ENCODE data around the gene TWIST2. TPM values are rescaled to one million over a fixed set of nuclear protein-coding genes. Genes with fewer than 3 reads are reported as not detected.

The TWIST2 gene
- total RNA-seq, 1 donor from 2014 or later = 0.46 TPM

DNA sequence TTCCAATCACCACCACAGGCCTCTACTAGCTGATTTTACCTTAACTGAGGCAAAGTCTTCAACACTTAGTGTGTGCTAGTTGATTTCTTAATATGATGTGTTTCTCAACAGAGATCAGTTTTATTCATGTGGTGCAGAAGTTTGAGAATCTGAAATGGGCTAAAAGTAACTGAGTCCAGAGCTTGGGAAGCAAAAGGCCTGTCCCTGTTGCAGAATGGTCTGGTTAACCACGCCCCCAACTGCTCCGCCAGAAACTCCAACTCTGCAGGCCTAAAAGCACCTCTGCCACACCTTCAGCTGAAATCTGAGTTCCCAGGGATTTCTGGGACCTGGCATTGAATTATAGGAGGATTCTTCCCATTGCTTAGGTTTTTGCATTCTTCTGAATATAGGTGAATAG lies 44.9 kb downstream of the TWIST2 start:
- no peak overlapping the region for H3K4me3 ChIP-seq (ENCODE audit: low read depth, low read length)
- DNase-seq (ENCODE audit: low read depth) = no peak
- TF ChIP-seq, protein P1, sequence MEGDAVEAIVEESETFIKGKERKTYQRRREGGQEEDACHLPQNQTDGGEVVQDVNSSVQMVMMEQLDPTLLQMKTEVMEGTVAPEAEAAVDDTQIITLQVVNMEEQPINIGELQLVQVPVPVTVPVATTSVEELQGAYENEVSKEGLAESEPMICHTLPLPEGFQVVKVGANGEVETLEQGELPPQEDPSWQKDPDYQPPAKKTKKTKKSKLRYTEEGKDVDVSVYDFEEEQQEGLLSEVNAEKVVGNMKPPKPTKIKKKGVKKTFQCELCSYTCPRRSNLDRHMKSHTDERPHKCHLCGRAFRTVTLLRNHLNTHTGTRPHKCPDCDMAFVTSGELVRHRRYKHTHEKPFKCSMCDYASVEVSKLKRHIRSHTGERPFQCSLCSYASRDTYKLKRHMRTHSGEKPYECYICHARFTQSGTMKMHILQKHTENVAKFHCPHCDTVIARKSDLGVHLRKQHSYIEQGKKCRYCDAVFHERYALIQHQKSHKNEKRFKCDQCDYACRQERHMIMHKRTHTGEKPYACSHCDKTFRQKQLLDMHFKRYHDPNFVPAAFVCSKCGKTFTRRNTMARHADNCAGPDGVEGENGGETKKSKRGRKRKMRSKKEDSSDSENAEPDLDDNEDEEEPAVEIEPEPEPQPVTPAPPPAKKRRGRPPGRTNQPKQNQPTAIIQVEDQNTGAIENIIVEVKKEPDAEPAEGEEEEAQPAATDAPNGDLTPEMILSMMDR (conservative IDR thresholded peaks at IDR 0.05; ENCODE audit: low read depth, low read length) = no peak

- no peak overlapping the region for H3K4me3 ChIP-seq (ENCODE audit: low read depth, low read length)
- TF ChIP-seq, protein P1 (conservative IDR thresholded peaks at IDR 0.05; ENCODE audit: low read depth, low read length) = no peak
- no peak for DNase-seq (ENCODE audit: low read depth)
Observed at GRCh38 chr2:238893349-238894000, 45.6 kb downstream of the TWIST2 start.

DNA sequence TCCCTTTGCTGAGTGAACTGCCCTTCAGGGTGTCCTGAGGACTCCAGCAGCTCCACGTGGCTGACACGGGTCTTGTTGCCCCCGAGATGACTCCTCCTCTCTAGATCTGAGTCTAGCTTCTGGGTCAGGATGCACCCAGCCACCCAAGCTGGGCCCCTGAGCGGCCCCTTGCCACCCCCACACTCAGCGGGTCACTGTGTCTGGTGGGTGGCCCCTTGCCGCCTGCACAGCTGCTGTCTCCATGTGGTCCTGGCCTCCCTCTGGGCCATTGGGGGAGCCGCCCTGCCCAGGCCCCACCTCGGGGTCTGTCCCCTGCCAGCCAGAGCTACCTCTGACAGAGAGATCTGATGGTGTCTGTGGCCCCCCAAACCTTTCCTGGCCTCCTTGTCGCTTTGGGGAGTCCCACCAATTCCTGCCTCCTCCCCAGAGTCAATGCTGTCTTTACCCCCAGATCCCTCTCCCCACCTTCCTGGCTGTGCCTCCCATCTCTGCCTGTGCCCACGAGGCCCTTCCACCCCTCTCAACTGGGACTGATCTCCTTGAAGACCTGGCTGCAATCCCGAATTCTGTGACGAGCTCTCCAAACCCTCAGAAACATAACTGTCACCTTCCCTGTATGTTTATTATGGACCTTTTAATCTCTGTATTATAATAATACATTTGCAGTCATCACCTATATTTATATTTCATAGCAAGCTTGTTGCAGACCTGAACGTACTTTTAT lies 46.5 kb downstream of the TWIST2 start:
- no peak overlapping the region for H3K4me3 ChIP-seq (ENCODE audit: low read depth, low read length)
- no peak for DNase-seq (ENCODE audit: low read depth)
- TF ChIP-seq, protein P1 (conservative IDR thresholded peaks at IDR 0.05; ENCODE audit: low read depth, low read length) = no peak

DNA sequence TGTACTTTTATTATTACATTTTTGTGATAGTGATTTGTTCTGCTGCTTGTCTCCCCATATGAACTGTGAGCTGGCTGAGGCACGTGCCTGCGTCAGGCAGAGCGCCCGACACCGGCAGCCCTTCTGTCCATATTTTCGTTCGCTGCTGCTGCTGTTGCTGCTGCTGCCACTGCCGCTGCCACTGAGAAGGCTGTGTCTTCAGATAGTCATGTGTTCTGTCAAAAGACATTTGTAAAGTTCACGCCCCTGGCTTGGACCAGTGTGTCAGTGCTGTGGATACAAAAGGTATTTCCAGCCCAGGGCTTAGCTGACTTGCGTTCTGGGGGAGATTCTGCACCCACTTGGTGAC lies 47.0 kb downstream of the TWIST2 start:
- no peak overlapping the region for H3K4me3 ChIP-seq (ENCODE audit: low read depth, low read length)
- no peak for DNase-seq (ENCODE audit: low read depth)
- TF ChIP-seq, protein P1 (conservative IDR thresholded peaks at IDR 0.05; ENCODE audit: low read depth, low read length) = no peak

- TF ChIP-seq, protein P1 (conservative IDR thresholded peaks at IDR 0.05; ENCODE audit: low read depth, low read length) = no peak
- DNase-seq (ENCODE audit: low read depth) = no peak
- H3K4me3 ChIP-seq (ENCODE audit: low read depth, low read length) = no peak overlapping the region
Observed at GRCh38 chr2:238895361-238895882, 47.5 kb downstream of the TWIST2 start.

DNA sequence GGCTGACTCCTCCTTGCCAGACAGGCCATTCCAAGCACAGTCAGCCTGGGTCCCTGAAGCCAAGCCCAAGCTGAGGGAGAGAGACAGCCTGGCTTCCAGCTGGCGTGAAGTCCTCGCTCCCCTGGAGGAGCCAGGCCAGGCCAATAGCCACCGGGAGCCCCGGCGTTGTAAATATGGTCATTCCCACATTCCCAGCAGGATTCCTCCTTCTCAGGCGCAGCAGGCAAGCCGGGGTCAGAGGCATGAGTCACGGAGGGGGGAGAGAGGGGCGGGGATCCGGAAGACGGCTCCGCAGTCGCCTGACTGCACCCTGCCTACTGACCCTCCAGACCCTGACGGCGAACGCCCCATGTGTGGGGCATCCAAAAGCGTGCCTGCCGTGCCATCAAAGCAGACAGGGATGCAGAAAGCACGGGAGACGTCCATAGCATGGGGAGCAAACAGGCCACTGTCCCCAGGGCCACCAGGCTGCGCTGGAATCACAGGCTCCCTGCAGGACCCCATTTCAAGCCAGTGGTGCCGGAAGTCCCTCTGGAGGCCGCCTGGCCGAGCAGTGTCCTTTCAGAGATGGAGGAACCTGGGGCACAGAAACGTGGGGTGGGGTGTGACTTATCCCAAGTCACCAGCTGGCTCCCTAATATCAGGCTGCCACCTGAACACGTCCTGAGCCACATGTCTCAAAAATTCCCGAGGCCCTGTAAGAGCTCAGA lies 48.2 kb downstream of the TWIST2 start:
- DNase-seq (ENCODE audit: low read depth) = peak; percentile 23
- TF ChIP-seq, protein P1 (conservative IDR thresholded peaks at IDR 0.05; ENCODE audit: low read depth, low read length) = no peak

More for the DNA sequence above, 48.2 kb downstream of the TWIST2 start:
- no peak overlapping the region for H3K4me3 ChIP-seq (ENCODE audit: low read depth, low read length)

Measured in epithelial cell of proximal tubule (primary cell).